ENCODE measurements around the gene SPTBN5.
A peak's percentile ranks its signal among the peaks of the same experiment; 100 is the strongest.

The SPTBN5 gene

DNA sequence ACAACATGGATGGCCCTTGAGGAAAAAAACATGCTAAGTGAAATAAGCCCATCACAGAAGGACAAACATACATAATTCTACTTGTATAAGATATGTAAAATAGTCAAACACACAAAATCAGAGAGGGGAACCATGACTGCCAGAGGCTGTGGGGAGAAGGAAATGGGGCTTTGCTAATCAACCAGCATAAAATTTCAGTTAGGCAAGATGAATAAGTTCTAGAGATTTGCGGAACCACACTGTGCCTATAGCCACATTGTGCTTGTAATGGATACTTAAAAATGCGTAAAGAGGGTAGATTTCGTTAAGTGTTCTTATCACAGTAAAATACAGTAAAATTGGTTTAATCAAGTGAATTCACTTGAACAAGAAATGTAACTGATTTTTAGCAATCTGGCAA, 33.7 kb upstream of the SPTBN5 start:
- TF ChIP-seq EZH2 (IDR thresholded peaks at IDR 0.05; ENCODE audit: borderline replicate concordance, low read length), result no peak
- TF ChIP-seq, protein P1, sequence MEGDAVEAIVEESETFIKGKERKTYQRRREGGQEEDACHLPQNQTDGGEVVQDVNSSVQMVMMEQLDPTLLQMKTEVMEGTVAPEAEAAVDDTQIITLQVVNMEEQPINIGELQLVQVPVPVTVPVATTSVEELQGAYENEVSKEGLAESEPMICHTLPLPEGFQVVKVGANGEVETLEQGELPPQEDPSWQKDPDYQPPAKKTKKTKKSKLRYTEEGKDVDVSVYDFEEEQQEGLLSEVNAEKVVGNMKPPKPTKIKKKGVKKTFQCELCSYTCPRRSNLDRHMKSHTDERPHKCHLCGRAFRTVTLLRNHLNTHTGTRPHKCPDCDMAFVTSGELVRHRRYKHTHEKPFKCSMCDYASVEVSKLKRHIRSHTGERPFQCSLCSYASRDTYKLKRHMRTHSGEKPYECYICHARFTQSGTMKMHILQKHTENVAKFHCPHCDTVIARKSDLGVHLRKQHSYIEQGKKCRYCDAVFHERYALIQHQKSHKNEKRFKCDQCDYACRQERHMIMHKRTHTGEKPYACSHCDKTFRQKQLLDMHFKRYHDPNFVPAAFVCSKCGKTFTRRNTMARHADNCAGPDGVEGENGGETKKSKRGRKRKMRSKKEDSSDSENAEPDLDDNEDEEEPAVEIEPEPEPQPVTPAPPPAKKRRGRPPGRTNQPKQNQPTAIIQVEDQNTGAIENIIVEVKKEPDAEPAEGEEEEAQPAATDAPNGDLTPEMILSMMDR (IDR thresholded peaks at IDR 0.05; ENCODE audit: low read length), result no peak
- H3K4me1 ChIP-seq (ENCODE audit: insufficient read depth, low read length, severe bottlenecking), result peaks cover 66% of the 10 kb centered on the region
- no peaks in the 10 kb centered on the region for H3K9me2 ChIP-seq (ENCODE audit: low read depth, low read length)
- H3F3A ChIP-seq (ENCODE audit: insufficient read depth, low read length), result peaks cover 6% of the 10 kb centered on the region; the same call in 1 of the 2 replicates
- H3K4me2 ChIP-seq (ENCODE audit: low read length), result peak overlapping the region; percentile 6
- H3K9ac ChIP-seq (ENCODE audit: low read length), result peak overlapping the region; percentile 2; the same call in 1 of the 2 replicates
- H3K79me2 ChIP-seq (ENCODE audit: insufficient read depth, low read length), result no peaks in the 10 kb centered on the region
- no peak overlapping the region for H3K4me3 ChIP-seq (ENCODE audit: low read depth, low read length, poor library complexity, severe bottlenecking)
- H3K27ac ChIP-seq (ENCODE audit: low read depth, low read length, poor library complexity, severe bottlenecking), result peak overlapping the region; percentile 62
- H4K20me1 ChIP-seq (ENCODE audit: insufficient read depth, low read length), result no peaks in the 10 kb centered on the region
- no peaks in the 10 kb centered on the region; the same call in 1 of the 2 replicates for H3K36me3 ChIP-seq (ENCODE audit: insufficient read depth, low read length)
- H3K27me3 ChIP-seq (ENCODE audit: insufficient read depth, low read length), result no peaks in the 10 kb centered on the region
- no peak overlapping the region for H2AFZ ChIP-seq (ENCODE audit: low read length)
- H3K9me3 ChIP-seq (ENCODE audit: low read length), result no peaks in the 10 kb centered on the region

DNA sequence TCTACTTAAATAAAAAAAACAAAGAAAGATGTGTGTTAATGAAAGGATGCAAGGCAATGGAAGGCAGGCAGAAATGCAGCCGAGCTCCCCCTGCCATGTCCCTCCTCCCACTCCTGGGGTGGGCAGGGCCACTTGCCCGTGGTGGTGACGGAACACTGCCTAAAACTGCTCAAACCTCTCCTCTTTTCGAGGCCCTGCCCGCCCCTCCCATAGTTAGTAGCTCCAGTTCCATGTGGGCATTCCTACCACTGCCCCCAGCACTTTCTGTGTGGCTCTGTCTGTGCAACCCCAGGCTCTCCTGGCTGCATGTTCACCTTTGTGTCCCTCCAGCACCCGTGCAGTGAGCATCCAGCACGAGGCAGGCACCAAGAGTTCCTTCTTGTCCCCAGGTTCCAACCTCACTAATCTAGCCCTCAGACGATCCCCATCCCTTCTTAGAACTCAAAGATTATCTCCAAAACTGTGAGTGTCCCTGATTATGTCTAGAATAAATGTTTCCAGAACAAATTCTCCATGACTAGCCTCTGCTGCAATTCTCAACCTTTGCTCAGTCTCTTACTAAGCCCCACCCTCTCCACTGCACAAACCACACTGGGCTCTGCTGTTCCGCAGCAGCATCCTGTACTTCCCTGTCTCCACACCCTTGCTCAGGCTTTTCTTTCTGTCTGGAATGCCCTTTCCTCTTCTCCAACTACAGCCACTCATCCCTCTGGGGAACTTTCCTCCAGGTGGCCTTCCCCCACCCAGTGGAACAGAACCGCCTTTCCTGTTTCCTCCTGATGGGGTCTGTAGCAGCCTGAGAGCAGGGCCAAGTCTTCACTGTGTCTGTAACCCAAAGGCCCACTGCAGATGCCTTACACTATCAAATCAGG, 32.6 kb upstream of the SPTBN5 start:
- Histone ChIP-seq H3K4me1 (ENCODE audit: insufficient read depth, low read length, severe bottlenecking) (peaks cover 66% of the 10 kb centered on the region), H2AFZ (ENCODE audit: low read length) (no peak overlapping the region), H3K79me2 (ENCODE audit: insufficient read depth, low read length) (no peaks in the 10 kb centered on the region), H3F3A (ENCODE audit: insufficient read depth, low read length) (peaks cover 6% of the 10 kb centered on the region; the same call in 1 of the 2 replicates), H3K9me2 (ENCODE audit: low read depth, low read length) (no peaks in the 10 kb centered on the region), H3K4me3 (ENCODE audit: low read depth, low read length, poor library complexity, severe bottlenecking) (no peak overlapping the region), H3K9me3 (ENCODE audit: low read length) (no peaks in the 10 kb centered on the region), H3K27me3 (ENCODE audit: insufficient read depth, low read length) (no peaks in the 10 kb centered on the region), H4K20me1 (ENCODE audit: insufficient read depth, low read length) (no peaks in the 10 kb centered on the region), H3K36me3 (ENCODE audit: insufficient read depth, low read length) (no peaks in the 10 kb centered on the region; the same call in 1 of the 2 replicates), H3K27ac (ENCODE audit: low read depth, low read length, poor library complexity, severe bottlenecking) (peak overlapping the region; percentile 62), H3K9ac (ENCODE audit: low read length) (no peak overlapping the region; the same call in 1 of the 2 replicates), H3K4me2 (ENCODE audit: low read length) (peak overlapping the region; percentile 31; the same call in 1 of the 2 replicates)
- TF ChIP-seq, protein P1 (IDR thresholded peaks at IDR 0.05; ENCODE audit: low read length), result no peak
- no peak for TF ChIP-seq EZH2 (IDR thresholded peaks at IDR 0.05; ENCODE audit: borderline replicate concordance, low read length)

DNA sequence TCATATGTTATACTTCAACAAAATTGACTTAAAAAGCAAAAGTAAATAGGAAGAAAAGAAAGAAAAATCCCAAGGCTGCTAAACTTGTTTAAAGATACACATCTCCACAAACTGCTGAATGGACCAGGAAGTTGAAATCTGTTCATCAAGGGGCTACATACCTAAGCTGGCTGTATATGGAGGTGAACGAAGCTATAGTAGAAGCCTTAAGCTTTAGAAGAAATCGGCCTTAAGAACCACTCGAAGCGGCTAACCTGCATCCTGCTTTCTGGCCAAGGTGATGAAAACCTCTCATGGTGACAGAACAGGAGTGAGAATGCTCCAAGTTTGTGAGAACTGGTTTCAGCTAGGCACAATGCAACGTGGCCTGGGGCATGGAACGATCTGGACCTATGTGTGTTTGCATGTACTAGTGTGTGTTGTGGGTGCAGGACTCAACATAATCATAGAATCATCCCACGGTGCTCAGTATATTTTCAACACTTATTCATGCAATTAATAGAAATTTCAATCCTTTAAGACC, 31.3 kb upstream of the SPTBN5 start:
- Histone ChIP-seq H3K4me1 (ENCODE audit: insufficient read depth, low read length, severe bottlenecking) (peaks cover 57% of the 10 kb centered on the region), H3K36me3 (ENCODE audit: insufficient read depth, low read length) (no peaks in the 10 kb centered on the region; the same call in 1 of the 2 replicates), H3F3A (ENCODE audit: insufficient read depth, low read length) (peaks cover 6% of the 10 kb centered on the region; the same call in 1 of the 2 replicates), H3K9me3 (ENCODE audit: low read length) (no peaks in the 10 kb centered on the region), H2AFZ (ENCODE audit: low read length) (no peak overlapping the region), H3K9ac (ENCODE audit: low read length) (no peak overlapping the region), H3K27ac (ENCODE audit: low read depth, low read length, poor library complexity, severe bottlenecking) (no peak overlapping the region), H3K27me3 (ENCODE audit: insufficient read depth, low read length) (no peaks in the 10 kb centered on the region), H4K20me1 (ENCODE audit: insufficient read depth, low read length) (no peaks in the 10 kb centered on the region), H3K4me2 (ENCODE audit: low read length) (no peak overlapping the region), H3K79me2 (ENCODE audit: insufficient read depth, low read length) (no peaks in the 10 kb centered on the region), H3K4me3 (ENCODE audit: low read depth, low read length, poor library complexity, severe bottlenecking) (no peak overlapping the region), H3K9me2 (ENCODE audit: low read depth, low read length) (no peaks in the 10 kb centered on the region)
- TF ChIP-seq EZH2 (IDR thresholded peaks at IDR 0.05; ENCODE audit: borderline replicate concordance, low read length), result no peak
- TF ChIP-seq, protein P1 (IDR thresholded peaks at IDR 0.05; ENCODE audit: low read length), result no peak
